Hematopoietic multipotent progenitor cell treated with erythropoietin and hydrocortisone succinate and interleukin-3 and kit ligand, for 17 days (in vitro differentiated cells): ENCODE measurements around the gene USP15.

Experiments
- DNase-seq: peaks from one replicate; pipeline ENCODE4 v3.0.0-alpha.2; 2015; ENCODE audit warnings: low spot score

The USP15 gene

DNA sequence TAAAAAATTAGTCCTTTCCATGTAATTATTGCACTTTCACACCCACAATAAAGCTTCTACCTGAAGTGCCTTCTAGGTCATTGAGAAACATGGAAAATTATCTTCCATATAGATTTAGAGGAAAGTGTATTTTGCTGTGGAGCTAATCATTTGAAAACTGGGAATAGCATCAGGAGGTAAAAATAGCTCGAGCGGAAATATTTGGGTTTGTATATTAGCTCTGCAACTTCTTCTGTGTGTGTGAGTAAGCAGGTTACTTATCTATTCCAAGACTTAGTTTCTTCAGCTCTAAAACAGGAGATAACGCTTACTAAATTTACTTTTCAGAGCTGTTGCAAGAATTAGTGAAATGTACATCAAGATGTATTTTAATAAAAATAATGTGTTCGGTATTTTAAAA is 111.5 kb downstream of the USP15 start:
- peak; percentile 31 for DNase-seq

DNA sequence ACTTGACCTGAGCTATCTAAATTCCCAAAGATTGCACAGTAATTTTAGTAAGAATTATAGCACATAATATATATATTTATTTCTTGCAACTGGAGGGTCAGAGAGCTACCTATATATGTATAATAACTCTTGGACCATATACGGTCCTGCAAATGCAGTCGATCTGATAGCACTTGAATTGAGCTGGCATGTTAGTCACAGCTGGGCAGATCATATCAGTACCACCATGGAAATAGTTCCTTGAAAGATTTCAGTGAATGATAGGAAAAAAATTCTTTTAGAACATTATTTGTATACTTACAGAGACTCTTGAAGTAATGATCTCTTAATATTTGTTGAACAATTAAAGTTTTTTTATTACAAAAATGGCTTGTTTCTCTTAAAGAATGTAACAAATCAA is 111.9 kb downstream of the USP15 start:
- DNase-seq: peak; percentile 28

DNA sequence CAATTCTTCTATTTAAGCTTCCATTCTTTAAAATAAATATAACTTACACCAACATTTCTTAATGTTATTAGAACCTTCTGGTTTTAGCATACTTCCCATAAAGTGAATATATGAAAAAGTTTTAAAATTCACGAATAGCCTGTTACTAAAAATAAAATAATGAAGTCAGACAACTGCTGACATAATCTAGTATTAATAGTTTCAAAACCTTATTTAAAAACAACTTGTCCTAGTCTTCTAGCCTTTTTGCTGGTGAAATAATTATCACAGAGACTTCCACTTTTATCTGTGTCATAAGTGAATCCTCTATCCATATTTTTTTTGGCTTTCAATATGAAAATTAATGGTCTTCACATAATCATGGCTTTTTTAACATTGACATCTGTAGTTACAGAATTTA is 112.6 kb downstream of the USP15 start:
- DNase-seq: no peak

DNA sequence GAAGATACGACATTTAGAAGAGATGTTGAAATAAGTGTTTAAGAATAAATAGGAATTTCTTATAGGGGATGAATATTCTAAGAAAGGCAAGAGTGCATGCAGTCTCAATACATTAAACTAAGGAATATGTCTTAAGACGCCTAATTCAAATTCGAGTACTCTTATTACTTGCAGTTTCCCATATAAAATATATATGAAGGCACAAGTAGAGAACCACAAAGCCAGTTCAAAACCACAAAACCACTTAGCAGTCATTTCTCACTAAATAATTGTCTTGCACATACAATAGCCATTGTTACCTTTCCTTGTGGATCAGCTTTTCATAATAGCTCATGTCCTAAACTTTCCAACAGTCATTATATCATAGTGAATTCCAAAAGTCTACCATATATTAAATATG is 115.4 kb downstream of the USP15 start:
- DNase-seq: no peak

DNA sequence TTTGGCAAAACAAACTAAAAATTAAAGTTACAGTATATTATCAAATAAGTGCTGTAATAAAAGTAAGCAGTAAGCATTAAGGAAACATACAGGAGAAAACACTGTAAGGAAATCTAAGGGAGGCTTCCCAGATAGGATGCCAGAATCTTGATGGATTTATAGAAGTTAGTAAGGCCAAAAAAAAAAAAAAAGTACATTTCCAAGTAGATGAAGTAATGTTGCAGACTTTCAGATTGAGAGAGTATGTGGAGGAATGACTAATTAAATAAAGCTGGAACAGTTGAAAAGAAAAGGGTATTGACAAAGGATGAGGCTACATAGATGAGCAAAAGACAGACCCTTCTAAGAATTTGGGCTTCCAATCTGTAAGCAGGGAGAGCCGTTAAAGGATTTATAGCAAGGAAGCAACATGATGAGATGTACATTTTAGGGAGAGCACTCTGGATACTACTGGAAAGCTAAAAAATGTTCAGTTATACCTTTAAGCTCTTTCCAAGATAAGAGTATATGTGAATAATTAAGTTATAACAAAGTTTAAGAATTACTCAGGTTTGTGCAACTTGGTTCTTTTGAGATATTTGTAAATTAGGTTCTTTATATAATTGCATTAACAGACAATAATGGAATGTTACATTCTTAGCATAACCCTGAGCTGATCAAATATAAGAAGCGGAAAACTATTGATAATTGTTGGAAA is 119.0 kb downstream of the USP15 start:
- no peak for DNase-seq

DNA sequence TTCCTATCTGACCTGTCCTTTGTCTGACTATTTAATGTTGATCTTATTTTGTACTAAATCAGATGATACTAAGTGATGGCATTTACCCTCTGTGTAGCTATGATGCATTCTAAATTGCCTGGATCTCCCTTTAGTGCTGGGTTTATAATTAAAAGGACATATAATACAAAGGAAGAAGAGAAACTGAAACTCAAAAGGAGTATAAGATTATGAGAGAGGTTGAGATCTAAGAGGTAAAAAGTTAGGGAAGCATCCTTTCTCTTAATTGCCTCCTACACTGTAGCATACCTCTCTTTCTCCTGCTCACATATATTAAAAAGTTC is 119.5 kb downstream of the USP15 start:
- DNase-seq: no peak

DNA sequence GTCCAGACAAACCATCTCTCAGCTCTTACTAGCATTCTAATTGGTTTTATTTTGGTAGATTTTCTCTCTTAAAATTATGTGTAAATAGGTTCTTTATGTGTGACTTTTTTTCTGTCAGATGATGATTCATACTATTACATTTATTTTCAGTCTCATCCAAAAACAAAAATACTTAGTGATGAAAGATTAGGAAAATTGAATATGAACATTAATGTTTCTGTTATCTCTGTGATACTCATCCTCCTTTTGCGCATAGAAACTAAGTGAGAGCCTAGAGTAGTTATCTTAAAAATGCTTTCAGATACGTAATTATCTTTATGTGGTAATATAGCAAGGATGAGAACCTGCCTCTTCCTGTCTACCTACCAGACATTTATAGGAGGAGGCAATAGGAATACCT is 122.3 kb downstream of the USP15 start:
- no peak for DNase-seq

DNA sequence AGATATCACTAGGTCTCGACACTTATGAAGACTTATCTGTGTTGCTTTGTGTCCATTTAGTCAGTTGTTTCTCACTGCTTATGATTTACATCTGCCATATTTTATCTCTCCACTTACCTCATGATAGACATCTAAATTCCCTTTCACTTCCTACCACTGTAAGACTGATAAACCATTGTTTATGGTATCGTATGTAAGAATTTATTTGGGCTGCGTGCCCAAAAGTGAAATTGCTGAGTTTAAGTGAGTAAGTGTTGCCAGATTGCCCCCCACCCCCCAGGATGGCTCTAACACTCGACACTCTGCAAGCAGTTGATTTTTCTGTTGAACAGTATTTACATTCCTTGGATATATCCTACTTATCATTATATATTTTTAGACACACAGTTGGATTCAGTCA is 136.5 kb downstream of the USP15 start:
- DNase-seq: no peak

DNA sequence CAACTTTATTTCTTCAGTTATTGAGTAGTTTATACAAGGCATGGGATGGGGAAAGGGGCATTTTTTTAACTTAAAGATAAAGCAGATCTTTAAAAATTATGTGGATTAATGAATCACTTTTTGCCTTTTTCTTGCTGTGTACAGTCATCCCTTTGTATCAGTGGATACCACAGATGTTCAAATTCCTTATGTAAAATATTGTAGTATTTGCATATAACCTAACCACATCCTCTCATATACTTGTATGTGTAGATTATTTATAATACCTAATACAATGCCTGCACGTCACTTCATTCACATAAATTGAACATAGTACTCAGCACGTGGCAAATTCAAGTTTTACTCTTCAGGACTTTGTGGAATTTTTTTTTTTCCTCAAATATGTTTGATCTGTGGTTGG is 139.9 kb downstream of the USP15 start:
- no peak for DNase-seq

DNA sequence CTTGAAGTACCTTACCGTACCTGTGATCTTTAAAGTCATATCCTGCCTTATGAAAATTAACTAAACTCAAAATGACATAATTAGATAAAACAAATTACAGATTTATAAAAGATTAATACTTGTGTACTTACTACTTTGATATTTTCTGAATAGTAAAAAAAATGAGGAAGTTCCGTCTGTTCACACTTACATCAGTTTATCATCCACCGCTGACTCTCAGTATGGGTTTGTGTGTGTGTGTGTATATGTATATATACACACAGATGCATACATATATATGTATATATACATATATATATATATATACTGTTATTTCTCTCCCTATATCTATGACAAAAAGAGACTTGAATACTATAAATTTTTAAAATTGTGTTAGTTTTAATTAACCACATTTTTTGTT is 141.4 kb downstream of the USP15 start:
- no peak for DNase-seq

DNA sequence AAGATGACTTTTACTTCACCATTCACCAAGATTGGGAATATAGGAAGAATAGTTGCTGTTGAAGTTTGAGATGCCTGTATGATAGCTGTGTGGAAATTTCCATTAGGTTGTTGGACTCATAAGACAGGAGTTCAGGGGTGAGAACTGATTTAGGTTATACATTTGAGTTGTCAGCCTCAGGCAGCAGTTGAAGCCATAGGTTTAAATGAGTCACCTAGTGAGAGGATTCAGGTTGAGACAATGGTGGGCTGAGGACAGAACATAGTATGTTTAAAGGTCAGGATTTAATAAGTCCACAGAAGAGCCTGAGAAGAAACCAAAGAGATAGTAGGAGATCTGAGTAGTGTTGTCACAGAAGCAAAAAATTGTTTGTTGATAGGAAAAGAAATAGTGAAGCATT is 142.8 kb downstream of the USP15 start:
- DNase-seq: no peak

DNA sequence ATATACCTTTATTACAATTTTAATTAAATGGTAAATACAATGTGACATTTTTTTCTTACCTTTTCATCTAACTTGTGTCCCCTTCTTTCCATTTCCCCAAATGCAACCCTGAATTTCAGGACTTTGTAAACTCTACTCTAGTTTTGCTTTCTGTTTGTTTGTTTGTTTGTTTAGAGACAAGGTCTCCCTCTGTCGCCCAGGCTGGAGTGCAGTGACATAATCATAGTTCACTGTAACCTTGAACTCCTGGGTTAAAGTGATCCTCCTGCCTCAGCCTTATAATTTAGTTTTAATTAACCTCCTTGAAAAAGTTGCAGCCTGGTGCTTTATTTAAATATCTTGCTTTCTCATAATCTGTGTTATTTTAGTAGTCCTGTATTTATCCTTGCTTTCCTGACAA is 147.4 kb downstream of the USP15 start:
- no peak for DNase-seq

DNA sequence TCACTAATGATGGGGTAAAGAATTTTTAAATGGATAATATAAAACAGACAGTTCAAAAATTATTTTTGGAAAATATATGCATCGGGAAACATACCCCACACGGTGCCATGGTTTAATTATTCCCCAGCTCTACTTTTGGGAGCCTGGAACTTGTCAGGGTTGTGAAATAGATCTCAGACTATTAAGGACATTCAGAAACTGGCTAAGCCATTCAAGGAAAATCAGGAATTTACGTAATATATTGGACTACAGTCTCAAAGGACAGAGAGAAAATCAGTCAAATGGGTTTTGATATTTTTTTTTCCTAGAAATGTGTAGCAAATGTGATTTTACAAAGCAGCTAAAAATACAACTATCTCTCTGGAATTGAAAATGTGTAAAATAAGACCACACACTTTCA is 148.9 kb downstream of the USP15 start:
- DNase-seq: no peak

DNA sequence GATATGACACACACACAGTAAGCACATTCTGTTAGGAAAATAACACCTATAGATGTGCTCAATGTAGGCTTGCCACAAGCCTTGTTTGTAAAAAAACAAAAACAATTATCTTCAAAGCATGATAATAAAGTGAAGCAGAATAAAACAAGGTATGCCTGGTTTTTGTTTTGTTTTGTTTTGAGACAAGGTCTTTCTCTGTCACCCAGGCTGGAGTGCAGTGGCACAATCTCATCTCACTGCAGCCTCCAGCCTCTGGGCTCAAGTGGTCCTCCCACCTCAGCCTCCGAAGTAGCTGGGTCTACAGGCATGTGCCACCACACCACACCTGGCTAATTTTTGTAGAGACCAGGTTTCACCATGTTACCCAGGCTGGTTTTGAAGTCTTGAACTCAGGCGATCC is 154.0 kb downstream of the USP15 start:
- DNase-seq: no peak

DNA sequence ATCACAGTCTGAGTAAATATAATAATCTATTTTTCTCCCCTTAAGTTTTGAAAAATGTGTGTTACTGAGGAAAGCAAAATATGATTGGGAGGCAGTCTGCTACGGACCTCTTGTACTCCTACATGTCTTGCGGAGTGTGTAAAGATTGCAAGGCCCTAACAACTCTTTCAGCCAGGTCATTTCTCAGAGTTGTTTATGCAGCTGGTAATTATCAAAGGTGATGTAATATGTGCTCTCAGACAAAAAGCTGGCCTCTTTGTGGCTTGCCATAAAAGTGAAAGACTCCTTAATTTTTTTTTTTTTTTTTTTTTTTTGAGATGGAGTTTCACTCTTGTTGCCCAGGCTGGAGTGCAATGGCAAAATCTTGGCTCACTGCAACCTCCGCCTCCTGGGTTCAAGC is 165.9 kb downstream of the USP15 start:
- no peak for DNase-seq

DNA sequence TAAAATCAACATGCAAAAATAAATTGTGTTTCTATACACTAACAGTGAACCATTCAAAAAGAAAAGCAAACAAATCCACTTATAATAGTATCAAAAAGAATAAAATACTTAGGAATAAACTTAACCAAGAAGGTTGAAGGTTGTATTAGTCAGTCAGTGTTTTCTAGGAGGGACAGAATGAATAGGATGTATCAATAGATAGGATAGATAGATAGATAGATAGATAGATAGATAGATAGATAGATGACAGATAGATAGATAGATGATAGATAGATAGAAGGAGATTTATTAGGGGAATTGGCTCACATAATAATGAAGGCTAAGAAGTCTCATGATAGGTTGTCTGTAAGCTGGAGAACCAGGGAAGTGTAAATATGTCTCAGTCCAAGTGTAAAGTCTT is 169.3 kb downstream of the USP15 start:
- DNase-seq: no peak

DNA sequence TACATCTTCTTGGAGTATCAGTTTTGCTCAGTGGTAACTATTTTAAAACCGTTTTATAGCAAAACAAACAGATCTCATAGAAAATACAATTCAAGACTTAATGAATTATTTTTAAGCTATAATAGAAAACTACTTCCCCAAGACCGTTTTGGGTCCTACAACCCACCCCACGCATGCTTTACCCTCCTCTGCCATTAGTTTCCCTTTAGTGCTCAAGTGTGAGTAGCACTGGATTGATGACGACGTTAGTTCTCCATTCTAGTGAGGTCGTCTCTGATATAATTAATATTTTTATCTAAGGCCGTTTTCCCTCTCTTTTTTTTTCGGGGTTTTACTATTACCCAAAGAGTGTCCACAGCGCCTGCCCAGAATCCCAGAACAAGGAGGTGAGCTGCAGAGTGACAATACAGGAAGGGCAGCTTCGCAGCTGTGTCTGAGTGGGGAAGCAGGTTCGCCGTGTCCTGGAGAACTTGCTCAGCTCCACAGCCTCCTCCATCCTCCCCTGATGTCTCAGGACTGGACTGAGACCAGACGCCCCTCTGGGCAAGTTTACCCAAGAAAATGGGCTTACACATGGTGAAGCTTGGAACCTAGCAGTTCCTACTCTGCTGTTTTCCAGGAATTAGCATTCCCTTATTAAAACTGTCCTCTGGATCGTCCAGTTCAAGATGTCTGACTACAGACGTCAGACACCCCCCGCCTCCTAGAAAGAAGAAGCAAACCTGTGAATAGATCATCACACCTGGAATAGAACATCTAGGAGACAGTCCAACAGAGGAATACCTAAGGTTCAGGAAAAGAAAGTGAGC is 174.5 kb downstream of the USP15 start:
- DNase-seq: no peak

DNA sequence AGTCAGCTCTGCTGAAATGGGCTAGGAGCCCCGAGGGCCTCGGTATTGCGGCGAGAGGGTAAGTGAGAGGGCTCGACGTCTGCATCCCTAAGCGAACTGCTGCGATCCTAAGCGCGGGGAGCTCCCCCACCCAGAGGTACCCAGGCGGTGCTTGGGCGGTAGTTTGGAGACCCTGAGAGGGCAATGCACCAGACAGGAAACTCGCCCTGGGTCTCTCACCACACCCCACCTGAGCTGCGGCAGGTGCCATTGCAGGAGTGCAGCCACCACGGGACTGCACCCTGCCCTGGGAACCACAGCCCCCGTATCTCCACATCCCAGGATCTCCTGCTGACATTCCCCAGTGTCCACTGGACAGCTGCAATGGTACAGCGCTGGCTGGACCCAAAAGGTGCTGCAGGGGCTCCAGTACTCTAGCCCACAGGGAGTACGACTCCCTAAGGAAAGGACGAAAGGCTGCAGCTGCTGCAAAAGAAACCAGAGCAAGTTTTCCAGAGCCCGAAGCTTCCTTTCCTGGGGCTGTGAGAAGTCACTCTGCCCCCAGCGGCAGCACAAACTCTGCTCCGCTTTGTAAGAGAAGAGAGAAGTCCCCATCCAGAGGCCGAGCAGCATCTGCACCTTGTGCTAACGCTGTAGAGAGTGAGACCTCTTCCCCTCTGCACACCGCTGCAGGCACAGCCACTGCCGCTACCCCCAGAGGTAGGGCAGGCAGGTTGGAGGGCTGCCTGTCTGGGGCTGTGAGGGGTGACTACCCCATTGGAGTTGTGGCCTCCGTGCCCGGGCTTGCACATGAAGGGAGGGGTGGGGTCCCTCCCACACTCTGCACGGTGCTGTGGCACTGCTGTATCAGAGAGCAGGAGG is 175.3 kb downstream of the USP15 start:
- no peak for DNase-seq

DNA sequence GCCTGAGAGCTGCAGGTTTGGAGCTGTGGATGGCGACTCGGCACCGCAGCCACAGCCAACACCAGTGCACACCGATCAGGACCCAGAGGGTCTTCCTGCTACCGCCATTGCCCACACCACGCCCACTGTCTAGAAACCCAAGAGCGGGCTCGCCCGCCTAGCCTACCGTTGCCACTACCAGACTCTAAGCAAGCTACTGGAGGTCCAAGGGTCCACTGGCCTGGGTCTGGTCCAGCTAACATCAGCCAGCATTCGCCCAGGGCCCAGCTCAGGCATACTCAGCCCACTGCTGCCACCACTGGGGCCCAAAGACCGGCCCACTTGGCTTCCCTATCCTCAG is 175.9 kb downstream of the USP15 start:
- no peak for DNase-seq

DNA sequence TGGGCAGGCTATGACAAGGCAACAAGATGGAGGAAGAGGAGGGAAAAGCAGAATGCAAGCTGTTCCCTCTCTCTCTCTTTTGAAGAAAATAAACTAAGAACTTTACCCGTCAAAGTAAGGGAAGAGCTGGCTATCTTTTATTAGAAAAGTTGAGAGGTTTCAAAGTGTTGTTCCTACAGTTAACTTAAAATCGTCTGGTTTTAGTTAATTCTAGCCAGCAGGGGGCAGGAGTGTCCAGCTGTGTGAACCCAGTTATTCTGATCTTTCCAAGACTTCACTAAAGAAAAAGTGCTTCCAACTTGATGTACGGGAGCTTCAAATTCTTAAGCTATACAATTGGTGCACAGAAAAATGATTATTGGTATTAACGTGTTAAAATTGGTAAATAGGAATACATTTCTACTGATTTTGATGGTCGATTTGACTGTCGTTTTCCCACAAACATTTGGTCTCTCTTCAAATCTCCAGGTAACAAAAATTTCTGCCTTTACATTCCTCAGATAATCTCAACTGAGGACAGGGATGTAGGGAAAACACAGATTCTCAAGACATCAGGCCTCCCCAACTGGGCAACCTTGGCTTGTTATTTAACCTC is 178.0 kb downstream of the USP15 start:
- peak; percentile 68 for DNase-seq

DNA sequence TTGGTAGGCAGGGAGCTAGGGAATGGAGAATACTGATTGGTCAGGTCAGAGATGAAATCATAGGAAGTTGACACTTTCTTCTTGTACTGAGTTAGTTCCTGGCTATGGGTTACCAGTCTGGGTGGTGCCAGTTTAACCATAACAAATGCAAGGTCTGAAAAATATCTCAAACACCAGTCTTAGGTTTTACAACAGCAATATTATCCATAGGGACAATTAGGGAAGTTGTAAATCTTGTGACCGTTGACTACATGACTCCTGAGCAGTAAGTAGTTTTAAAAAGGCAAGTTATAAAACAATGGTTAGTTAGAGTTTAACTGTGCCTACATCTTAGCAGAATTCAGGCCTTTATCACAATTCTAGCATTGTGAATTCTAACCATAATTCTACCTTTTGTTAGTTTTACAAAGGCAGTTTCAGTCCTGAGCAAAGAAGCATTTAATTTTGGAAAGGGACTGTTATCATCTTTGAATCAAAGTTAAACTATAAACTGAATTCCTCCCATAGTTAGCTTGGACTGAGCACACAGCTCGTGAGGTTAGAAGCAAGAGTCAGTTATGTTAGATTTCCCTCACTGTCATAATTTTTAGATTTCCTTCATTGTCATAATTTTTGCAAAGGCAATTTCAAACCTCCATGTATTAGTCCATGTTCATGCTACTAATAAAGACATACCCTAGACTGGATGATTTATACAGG is 186.7 kb downstream of the USP15 start:
- no peak for DNase-seq

DNA sequence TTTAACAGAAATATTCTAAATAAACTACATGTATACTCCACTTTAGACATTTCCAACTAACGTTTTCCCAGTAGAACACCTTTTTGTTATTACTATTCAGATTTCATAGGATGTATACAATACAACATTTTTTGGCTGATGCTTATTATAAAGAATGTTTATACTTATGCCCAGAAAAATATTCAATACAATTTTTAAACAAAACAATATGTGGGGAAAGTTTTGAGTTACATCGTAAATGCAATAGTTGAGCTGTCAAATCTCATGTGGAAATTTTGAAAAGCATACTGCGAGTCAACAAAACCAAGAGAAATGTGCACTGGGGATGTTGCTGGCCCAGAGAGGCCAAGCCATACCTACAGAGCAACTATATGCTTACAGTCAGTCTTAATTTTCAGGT is 188.2 kb downstream of the USP15 start:
- DNase-seq: no peak
